ENCODE results near the gene SRRM4. TPM values are rescaled to one million over a fixed set of nuclear protein-coding genes. Genes with fewer than 3 reads are reported as not detected.

SRRM4 gene
- total RNA-seq, 4 donors from 2014 or later, result not detected

- TF ChIP-seq EP300 (IDR thresholded peaks at IDR 0.05), result no peak
- no peak for TF ChIP-seq CTCF (IDR thresholded peaks at IDR 0.05)
- TF ChIP-seq POLR2A (IDR thresholded peaks at IDR 0.05), result no peak
- no peak for DNase-seq (ENCODE audit: low spot score in 2 of 2)
- peaks cover 0 to 7% (median 0%) of the 10 kb centered on the region in 4 donors for H3K4me1 ChIP-seq
- WGBS, 2 donors, result 67 to 72% methylated on average over 15 of the region's 15 CpGs
- no peaks in the 10 kb centered on the region for H3K27me3 ChIP-seq
- H3K36me3 ChIP-seq, result no peaks in the 10 kb centered on the region
- H3K4me3 ChIP-seq, result no peak overlapping the region
- H3K9me3 ChIP-seq, result no peaks in the 10 kb centered on the region
- no peak overlapping the region for H3K27ac ChIP-seq
These were observed 190.5 kb downstream of the SRRM4 start for GRCh38 chr12:119171691-119172425.

GRCh38 chr12:119175081-119175480, 193.7 kb downstream of the SRRM4 start:
- DNase-seq (ENCODE audit: low spot score in 2 of 2), result no peak
- WGBS, 2 donors, result 76 to 80% methylated on average over 5 of the region's 5 CpGs
- no peak overlapping the region for H3K27ac ChIP-seq
- TF ChIP-seq CTCF (IDR thresholded peaks at IDR 0.05), result no peak
- H3K4me1 ChIP-seq, result peaks cover 0 to 18% (median 0%) of the 10 kb centered on the region in 4 donors
- H3K9me3 ChIP-seq, result no peaks in the 10 kb centered on the region
- H3K4me3 ChIP-seq, result no peak overlapping the region
- no peaks in the 10 kb centered on the region for H3K36me3 ChIP-seq
- H3K27me3 ChIP-seq, result no peaks in the 10 kb centered on the region

GRCh38 chr12:119176267-119177055, 195.1 kb downstream of the SRRM4 start:
- Histone ChIP-seq H3K9me3 (no peaks in the 10 kb centered on the region), H3K4me1 (peaks cover 0 to 18% (median 0%) of the 10 kb centered on the region in 4 donors), H3K4me3 (peak overlapping the region in 2 of 4 donors; percentile 18 to 27), H3K36me3 (no peaks in the 10 kb centered on the region), H3K27ac (peak overlapping the region in 2 of 4 donors; percentile 19 to 66), H3K27me3 (no peaks in the 10 kb centered on the region)
- DNase-seq (ENCODE audit: low spot score in 2 of 2), result peak; percentile 72 to 82
- TF ChIP-seq POLR2A (IDR thresholded peaks at IDR 0.05), result peak in 1 of 2 donors; percentile 11
- no peak for TF ChIP-seq CTCF (IDR thresholded peaks at IDR 0.05)
- no peak for TF ChIP-seq EP300 (IDR thresholded peaks at IDR 0.05)
- 31 to 32% methylated on average over 16 to 21 of the region's 21 CpGs for WGBS, 2 donors

- WGBS, 2 donors, result 77 to 86% methylated on average over 4 of the region's 4 CpGs
- Histone ChIP-seq H3K36me3 (no peaks in the 10 kb centered on the region), H3K27ac (peak overlapping the region in 2 of 4 donors; percentile 60 to 66), H3K4me1 (peaks cover 0 to 18% (median 0%) of the 10 kb centered on the region in 4 donors), H3K4me3 (no peak overlapping the region), H3K27me3 (no peaks in the 10 kb centered on the region), H3K9me3 (no peaks in the 10 kb centered on the region)
- TF ChIP-seq CTCF (IDR thresholded peaks at IDR 0.05) (no peak), POLR2A (IDR thresholded peaks at IDR 0.05) (no peak), EP300 (IDR thresholded peaks at IDR 0.05) (no peak)
- DNase-seq (ENCODE audit: low spot score in 2 of 2), result no peak
These were observed 195.7 kb downstream of the SRRM4 start for GRCh38 chr12:119177056-119177325.

GRCh38 chr12:119177724-119178380, 196.5 kb downstream of the SRRM4 start:
- Histone ChIP-seq H3K9me3 (no peaks in the 10 kb centered on the region), H3K36me3 (no peaks in the 10 kb centered on the region), H3K4me3 (no peak overlapping the region), H3K27ac (peak overlapping the region in 2 of 4 donors; percentile 62 to 66), H3K4me1 (peaks cover 0 to 18% (median 0%) of the 10 kb centered on the region in 4 donors), H3K27me3 (no peaks in the 10 kb centered on the region)
- TF ChIP-seq CTCF (IDR thresholded peaks at IDR 0.05), result no peak
- TF ChIP-seq EP300 (IDR thresholded peaks at IDR 0.05), result no peak
- no peak for TF ChIP-seq POLR2A (IDR thresholded peaks at IDR 0.05)
- no peak for DNase-seq (ENCODE audit: low spot score in 2 of 2)
- WGBS, 2 donors, result 91% methylated on average over 15 of the region's 15 CpGs

Data from tibial nerve (tissue), 4 donors.